Stomach (tissue), 9 donors: ENCODE data around the gene PTPRC. TPM values are rescaled to one million over a fixed set of nuclear protein-coding genes. Genes with fewer than 3 reads are reported as not detected.

Experiments used
- DNase-seq, 2 donors: peaks; one replicate each; pipeline versions ENCODE4 v3.0.0 to v3.0.0-alpha.2; 2013 to 2019
- H3K27ac ChIP-seq, 5 donors: fragments of 200-600 bp in 4 of 5; sonication (generic) in 4 of 5; one replicate each; pipeline ENCODE4 v1.5.1; 2013 to 2019; ENCODE audit warnings: mild to moderate bottlenecking in 1 of 5, moderate library complexity in 1 of 5
- H3K27me3 ChIP-seq, 3 donors: fragments of 200-600 bp; sonication (generic); one replicate each; pipeline ENCODE4 v1.5.1; 2017 to 2019; ENCODE audit warnings: mixed run types in 1 of 3
- H3K36me3 ChIP-seq, 4 donors: fragments of 200-600 bp; sonication (generic); 1 replicate in 3 of 4; 2 replicates in 1 of 4; pipeline ENCODE4 v1.5.1; 2016 to 2019
- H3K4me1 ChIP-seq, 4 donors: fragments of 200-600 bp; sonication (generic); one replicate each; pipeline ENCODE4 v1.5.1; 2016 to 2019
- H3K4me3 ChIP-seq, 4 donors: fragments of 200-600 bp; sonication (generic) in 3 of 4; one replicate each; pipeline ENCODE4 v1.5.1; 2016 to 2019; ENCODE audit warnings: mild to moderate bottlenecking in 1 of 4
- H3K9me3 ChIP-seq, 4 donors: fragments of 200-600 bp; sonication (generic); one replicate each; pipeline ENCODE4 v1.5.1; 2016 to 2019
- EP300 ChIP-seq: sonication (generic); formaldehyde crosslinking; IDR thresholded peaks from one replicate; pipeline ENCODE4 v1.6.1; 2017; ENCODE audit warnings: antibody characterized with exemption
- POLR2A ChIP-seq, 4 donors: fragments of 450-650 bp; IDR thresholded peaks; one replicate each; pipeline ENCODE4 v1.6.1; 2016; ENCODE audit warnings: antibody characterized with exemption in 4 of 4, control low read depth in 2 of 4, mild to moderate bottlenecking in 1 of 4, moderate library complexity in 1 of 4
- POLR2AphosphoS5 ChIP-seq, 3 donors: sonication (generic); formaldehyde crosslinking; IDR thresholded peaks; one replicate each; pipeline ENCODE4 v1.6.1; 2016; ENCODE audit warnings: antibody characterized with exemption in 3 of 3
- WGBS, 5 donors: extraction: QIAGEN DNeasy Blood & Tissue Kit in 3 of 5; methylation state at CpG; one replicate each; pipeline versions ENCODE4 v1.1.5 to v1.1.7; 2013 to 2018; 5-methylcytosine and 5-hydroxymethylcytosine counted together
- intact Hi-C: fragments of 100-400 bp; cut with DNase I; formaldehyde crosslinking; loops from one replicate; pipeline ENCODE4 v1.15.1; 2023; ENCODE audit warnings: low total_unique reads
- polyA plus RNA-seq, 3 donors: library from polyadenylated mRNA; stranded (reverse); fragments of 200-250 nt; gene quantifications; one replicate each; pipeline ENCODE4 v1.2.3, GENCODE V29; 2013
- total RNA-seq, 5 donors: library from RNA; depleted of rRNA; stranded (reverse); fragments of >200 nt; gene quantifications; one replicate each; pipeline versions ENCODE4 v1.1.0 to v1.2.3, GENCODE V29; 2014 to 2016
- TF ChIP-seq, protein P1 (sequence below), 7 experiments: fragments of 450-650 bp in 4 of 7; fragments of 200-600 bp in 3 of 7; sonication (generic) in 3 of 7; IDR thresholded peaks; one replicate each; pipeline ENCODE4 v1.5.1; 2016 to 2019; ENCODE audit warnings: antibody characterized with exemption in 7 of 7, control low read depth in 2 of 7, mild to moderate bottlenecking in 1 of 7
- donor health status: healthy with polysubstance abuse.
- donor health status: Bipolar disorder and iron deficiency.
- donor health status: healthy.

PTPRC gene
- total and polyA plus RNA-seq, 8 donors: 0.58 to 50.9 (median 15.2) TPM

DNA sequence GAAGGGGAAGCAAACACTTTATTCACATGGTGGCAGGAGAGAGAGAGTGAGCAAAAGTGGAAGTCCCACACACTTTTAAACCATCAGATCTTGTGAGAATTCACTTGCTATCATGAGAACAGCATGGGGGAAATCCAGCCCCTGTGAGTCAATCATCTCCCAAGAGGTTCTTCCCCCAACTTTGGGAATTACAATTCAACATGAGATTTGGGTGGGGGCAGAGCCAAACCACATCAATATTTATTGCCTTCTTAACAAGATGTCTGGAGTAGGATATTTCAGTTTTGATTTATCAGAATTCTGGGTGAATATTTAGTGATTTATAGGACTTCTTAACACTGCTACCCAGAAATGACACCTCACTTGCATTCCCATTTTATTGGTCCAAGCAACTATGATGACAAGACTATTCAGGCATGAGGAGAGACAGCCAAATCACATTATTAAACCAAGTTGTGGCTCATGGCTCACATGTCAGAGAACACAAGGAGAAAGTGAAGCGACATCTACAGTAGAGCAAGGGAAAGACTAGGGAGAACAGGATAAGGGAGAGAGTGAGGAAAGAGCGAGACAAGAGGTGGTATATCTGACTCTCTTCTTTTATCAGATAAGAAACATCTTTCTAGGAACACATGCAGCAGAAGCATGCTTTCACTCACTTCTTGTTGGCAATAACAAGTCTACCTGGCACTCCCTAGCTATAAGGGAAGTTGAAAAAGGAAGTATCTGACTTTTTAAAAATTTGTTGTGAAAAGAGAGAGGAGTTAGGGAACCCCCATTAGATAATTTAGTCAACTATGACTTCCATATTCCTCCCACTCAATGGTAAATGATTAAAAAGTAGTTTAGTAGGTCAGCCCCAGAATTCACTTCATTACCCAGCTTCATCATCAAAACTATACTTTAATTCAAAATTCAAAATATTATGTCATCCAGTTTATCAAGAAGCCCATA lies 36.6 kb upstream of the PTPRC start:
- Histone ChIP-seq H3K27me3 (no peaks in the 10 kb centered on the region), H3K36me3 (no peaks in the 10 kb centered on the region), H3K4me3 (no peak overlapping the region), H3K9me3 (no peaks in the 10 kb centered on the region), H3K4me1 (no peaks in the 10 kb centered on the region), H3K27ac (no peak overlapping the region)
- DNase-seq: no peak
- TF ChIP-seq, protein P1, sequence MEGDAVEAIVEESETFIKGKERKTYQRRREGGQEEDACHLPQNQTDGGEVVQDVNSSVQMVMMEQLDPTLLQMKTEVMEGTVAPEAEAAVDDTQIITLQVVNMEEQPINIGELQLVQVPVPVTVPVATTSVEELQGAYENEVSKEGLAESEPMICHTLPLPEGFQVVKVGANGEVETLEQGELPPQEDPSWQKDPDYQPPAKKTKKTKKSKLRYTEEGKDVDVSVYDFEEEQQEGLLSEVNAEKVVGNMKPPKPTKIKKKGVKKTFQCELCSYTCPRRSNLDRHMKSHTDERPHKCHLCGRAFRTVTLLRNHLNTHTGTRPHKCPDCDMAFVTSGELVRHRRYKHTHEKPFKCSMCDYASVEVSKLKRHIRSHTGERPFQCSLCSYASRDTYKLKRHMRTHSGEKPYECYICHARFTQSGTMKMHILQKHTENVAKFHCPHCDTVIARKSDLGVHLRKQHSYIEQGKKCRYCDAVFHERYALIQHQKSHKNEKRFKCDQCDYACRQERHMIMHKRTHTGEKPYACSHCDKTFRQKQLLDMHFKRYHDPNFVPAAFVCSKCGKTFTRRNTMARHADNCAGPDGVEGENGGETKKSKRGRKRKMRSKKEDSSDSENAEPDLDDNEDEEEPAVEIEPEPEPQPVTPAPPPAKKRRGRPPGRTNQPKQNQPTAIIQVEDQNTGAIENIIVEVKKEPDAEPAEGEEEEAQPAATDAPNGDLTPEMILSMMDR (IDR thresholded peaks at IDR 0.05): no peak
- TF ChIP-seq EP300: no peak
- TF ChIP-seq POLR2AphosphoS5 (IDR thresholded peaks at IDR 0.05): no peak
- no peak for TF ChIP-seq POLR2A (IDR thresholded peaks at IDR 0.05)
- intact Hi-C loops: no loop called here
- 78 to 91% (median 84%) methylated on average over 2 of the region's 2 CpGs for WGBS, 5 donors

DNA sequence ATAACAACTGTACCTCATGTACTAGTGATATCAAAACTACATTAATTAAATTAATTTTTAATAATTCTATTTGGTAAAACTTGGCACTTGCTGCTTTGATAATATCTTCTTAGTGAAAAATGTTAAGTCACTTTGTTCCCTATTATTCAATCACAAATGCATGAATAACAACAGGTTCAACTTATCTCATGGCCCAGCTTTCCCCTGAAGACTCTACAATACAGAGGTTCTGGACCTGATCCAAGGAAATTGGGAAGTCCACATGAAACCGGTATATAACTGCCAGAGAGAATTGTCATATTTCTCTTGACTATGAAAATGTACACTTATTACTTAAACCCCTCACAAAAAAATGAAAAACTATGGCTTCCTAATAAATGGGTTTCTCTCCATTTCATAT lies 33.9 kb upstream of the PTPRC start:
- Histone ChIP-seq H3K4me3 (no peak overlapping the region), H3K27me3 (no peaks in the 10 kb centered on the region), H3K9me3 (no peaks in the 10 kb centered on the region), H3K4me1 (no peaks in the 10 kb centered on the region), H3K27ac (no peak overlapping the region), H3K36me3 (no peaks in the 10 kb centered on the region)
- DNase-seq: no peak
- 56 to 72% (median 67%) methylated on average over 1 of the region's 1 CpG for WGBS, 5 donors
- no peak for TF ChIP-seq POLR2AphosphoS5 (IDR thresholded peaks at IDR 0.05)
- no peak for TF ChIP-seq EP300
- TF ChIP-seq, protein P1 (IDR thresholded peaks at IDR 0.05): no peak
- no peak for TF ChIP-seq POLR2A (IDR thresholded peaks at IDR 0.05)
- intact Hi-C loops: no loop called here

DNA sequence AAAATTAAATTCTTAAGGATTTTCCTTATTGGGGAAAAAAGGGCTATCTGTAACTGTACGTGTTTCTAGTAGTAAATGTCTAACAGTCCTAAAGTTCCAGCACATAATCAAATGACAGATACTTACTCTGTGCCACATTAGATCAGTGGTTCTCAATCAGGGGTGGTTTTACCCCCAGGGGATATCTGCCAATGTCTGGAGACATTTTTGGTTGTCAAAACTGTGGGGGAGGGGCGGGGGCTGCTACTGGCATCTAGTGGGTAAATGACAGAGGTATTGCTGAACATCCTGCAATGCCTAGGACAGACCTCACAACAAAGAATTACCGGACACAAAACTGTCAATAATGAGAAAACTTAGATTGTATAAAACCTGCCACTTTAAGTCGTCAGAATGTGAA lies 33.4 kb upstream of the PTPRC start:
- WGBS, 5 donors: 53 to 72% (median 67%) methylated on average over 4 of the region's 4 CpGs
- TF ChIP-seq POLR2A (IDR thresholded peaks at IDR 0.05) (no peak), POLR2AphosphoS5 (IDR thresholded peaks at IDR 0.05) (no peak), EP300 (no peak)
- TF ChIP-seq, protein P1 (IDR thresholded peaks at IDR 0.05): no peak

DNA sequence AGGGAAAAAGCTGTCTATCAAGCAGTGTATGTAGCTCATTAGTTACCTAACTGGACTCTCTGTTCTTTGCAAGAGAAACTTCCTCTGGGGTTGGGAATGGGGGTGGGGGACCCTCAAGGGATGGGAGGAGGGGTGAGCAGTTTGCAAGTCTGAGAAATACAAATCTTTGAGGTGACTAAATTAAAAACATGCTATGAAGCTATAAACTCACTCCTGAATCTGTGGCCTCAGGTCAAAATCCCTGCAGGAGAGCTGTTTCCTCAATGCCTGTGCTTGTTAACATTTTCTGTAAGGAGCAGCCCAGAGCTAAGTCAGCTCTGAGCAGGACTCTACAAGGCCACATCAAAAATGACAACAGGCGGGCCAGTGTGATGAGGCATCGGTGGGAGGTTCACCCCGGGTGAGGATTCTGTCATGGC lies 32.8 kb upstream of the PTPRC start:
- no peak for DNase-seq
- Histone ChIP-seq H3K27me3 (no peaks in the 10 kb centered on the region), H3K4me1 (no peaks in the 10 kb centered on the region), H3K27ac (no peak overlapping the region), H3K36me3 (no peaks in the 10 kb centered on the region), H3K9me3 (no peaks in the 10 kb centered on the region), H3K4me3 (no peak overlapping the region)
- intact Hi-C loops: no loop called here
- no peak for TF ChIP-seq POLR2A (IDR thresholded peaks at IDR 0.05)
- TF ChIP-seq, protein P1 (IDR thresholded peaks at IDR 0.05): no peak
- no peak for TF ChIP-seq EP300
- 69 to 88% (median 76%) methylated on average over 3 of the region's 3 CpGs for WGBS, 5 donors

More for the DNA sequence above, 33.4 kb upstream of the PTPRC start:
- no peaks in the 10 kb centered on the region for H3K27me3 ChIP-seq
- H3K36me3 ChIP-seq: no peaks in the 10 kb centered on the region
- intact Hi-C loops: no loop called here
- no peaks in the 10 kb centered on the region for H3K9me3 ChIP-seq
- H3K4me1 ChIP-seq: no peaks in the 10 kb centered on the region
- no peak overlapping the region for H3K27ac ChIP-seq
- no peak for DNase-seq
- H3K4me3 ChIP-seq: no peak overlapping the region
